ENCODE data around the gene FDX1.

The FDX1 gene

DNA sequence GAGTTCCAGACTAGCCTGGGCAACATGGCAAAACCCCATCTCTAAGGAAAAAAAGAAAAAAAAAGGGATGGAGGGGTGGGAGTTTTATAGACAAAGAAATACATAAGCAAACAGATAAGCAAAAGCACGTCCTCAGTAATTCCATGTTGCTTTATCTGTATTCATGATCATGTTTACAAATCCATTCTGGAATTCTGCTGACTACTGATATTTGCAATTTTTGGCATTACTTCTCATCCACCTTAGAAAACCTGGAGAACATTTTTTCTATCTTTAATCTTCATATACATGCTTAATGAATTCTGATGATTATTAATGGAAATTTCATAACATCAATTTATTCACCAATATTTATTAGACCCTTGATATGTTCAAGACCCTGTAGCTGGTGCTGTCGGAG lies 1.7 kb upstream of the FDX1 start:
- TF ChIP-seq, protein P1, sequence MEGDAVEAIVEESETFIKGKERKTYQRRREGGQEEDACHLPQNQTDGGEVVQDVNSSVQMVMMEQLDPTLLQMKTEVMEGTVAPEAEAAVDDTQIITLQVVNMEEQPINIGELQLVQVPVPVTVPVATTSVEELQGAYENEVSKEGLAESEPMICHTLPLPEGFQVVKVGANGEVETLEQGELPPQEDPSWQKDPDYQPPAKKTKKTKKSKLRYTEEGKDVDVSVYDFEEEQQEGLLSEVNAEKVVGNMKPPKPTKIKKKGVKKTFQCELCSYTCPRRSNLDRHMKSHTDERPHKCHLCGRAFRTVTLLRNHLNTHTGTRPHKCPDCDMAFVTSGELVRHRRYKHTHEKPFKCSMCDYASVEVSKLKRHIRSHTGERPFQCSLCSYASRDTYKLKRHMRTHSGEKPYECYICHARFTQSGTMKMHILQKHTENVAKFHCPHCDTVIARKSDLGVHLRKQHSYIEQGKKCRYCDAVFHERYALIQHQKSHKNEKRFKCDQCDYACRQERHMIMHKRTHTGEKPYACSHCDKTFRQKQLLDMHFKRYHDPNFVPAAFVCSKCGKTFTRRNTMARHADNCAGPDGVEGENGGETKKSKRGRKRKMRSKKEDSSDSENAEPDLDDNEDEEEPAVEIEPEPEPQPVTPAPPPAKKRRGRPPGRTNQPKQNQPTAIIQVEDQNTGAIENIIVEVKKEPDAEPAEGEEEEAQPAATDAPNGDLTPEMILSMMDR (conservative IDR thresholded peaks at IDR 0.05; ENCODE audit: control insufficient read depth, insufficient read depth, low read depth, low read length), result no peak

DNA sequence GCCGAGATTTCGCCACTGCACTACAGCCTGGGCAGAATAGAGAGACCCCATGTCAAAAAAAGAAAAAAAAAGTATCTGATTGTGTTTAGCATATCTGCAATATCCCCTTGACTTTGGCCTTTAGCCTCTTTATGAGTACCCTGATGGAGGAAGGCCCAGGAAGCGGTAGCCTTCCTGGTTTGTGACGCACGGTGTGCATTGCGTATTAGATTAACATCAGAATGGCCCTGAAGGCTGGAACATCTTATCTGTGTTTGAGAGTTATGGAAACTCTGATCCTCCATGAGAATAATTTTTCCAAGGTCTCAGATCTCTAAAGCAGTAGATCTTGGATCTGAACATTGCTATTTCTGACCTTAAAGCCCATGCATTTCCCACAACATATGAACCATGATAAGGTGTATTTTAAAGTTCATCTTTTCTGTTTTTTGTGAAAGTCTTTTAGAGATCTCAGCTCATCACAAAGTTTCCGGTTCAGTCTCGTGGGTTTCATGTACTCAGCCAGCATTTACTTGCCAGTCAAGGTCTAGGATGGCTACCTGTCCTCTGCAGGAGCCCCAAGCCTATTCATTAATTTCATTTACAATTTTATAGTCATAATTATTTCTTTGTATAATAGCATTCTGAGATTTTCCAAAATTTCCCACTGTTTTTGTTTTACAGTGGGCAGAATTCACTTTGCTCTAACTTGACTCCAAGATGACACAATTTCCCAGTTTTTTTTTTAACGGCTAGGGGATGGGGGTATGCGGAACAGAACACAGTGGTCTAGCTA lies 605 bp upstream of the FDX1 start:
- TF ChIP-seq, protein P1 (conservative IDR thresholded peaks at IDR 0.05; ENCODE audit: control insufficient read depth, insufficient read depth, low read depth, low read length), result no peak
- DNase-seq (ENCODE audit: low read depth), result no peak
- H3K4me3 ChIP-seq (ENCODE audit: control insufficient read depth, low read depth, low read length), result peak overlapping the region; percentile 97

More for the DNA sequence above, 1.7 kb upstream of the FDX1 start:
- no peak for DNase-seq (ENCODE audit: low read depth)
- H3K4me3 ChIP-seq (ENCODE audit: control insufficient read depth, low read depth, low read length), result no peak overlapping the region

DNA sequence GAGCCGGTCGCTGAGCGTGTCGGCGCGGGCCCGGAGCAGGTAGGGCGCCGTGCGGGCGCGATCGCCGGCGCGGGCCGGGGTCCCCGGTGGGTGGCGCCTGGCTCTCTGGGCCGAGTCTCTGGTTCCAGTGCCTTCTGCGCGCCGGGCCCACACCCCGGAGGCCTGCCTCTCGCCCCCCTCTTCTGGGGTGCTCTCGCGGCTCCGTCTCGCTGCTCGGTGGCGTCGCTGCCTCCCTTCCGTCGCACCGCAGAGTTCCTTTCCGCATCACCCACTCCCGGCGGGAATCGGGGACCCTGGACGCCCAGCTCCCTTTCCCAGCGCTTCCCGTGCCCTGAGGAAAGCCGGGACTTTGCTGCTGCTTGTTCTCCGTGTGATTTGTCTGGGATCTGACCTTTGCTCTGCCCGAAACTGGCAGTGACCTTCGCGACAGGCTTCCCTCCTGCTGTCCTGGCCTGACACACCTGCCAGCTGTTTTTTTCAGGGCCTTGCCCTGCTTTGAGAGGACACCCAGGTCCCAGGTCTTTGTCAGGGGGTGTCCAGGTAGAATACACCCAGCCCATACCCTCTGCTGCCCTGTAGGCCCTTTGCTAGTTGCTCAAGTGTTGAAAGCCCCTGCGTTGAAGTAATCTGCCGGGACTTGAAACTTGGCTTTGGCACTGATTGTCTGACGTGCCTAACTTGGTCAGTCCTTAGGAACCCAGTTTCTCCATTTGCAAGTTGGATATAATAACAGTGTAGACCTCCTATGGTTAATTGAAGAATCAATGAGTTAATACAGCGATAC lies 711 bp downstream of the FDX1 start:
- TF ChIP-seq, protein P1 (conservative IDR thresholded peaks at IDR 0.05; ENCODE audit: control insufficient read depth, insufficient read depth, low read depth, low read length), result no peak
- DNase-seq (ENCODE audit: low read depth), result peak; percentile 48

DNA sequence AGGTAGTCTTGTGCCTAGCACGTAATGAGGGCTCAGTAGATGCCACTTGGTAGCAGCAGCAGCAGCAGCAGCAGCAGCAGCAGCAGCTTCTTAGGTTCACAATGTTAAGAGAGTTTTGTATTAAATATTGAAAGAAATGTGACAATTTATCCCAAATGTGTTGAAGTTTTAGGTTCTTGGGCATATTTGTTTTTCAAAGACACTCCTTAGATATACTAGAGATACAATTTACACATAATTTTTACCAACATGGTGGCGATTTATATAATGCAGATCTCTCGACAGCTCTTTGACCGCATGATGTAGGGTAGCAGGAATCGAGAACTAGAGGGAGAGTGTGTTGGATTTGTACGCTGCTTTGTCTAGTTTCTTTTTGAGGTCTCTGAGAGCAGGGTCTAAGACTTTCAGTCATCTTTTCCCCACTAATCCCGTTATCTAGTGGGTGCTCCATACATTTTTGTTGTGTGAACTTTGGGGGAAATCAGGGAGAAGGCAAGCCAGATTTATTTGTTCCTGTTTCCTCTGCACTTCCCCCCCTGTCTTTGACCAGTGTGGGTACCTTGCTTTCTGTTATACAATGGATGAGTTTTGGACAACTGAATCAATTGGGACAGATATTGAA lies 1.4 kb downstream of the FDX1 start:
- H3K4me3 ChIP-seq (ENCODE audit: control insufficient read depth, low read depth, low read length), result peak overlapping the region; percentile 97
- DNase-seq (ENCODE audit: low read depth), result no peak
- TF ChIP-seq, protein P1 (conservative IDR thresholded peaks at IDR 0.05; ENCODE audit: control insufficient read depth, insufficient read depth, low read depth, low read length), result no peak

More for the DNA sequence above, 711 bp downstream of the FDX1 start:
- peak overlapping the region; percentile 97 for H3K4me3 ChIP-seq (ENCODE audit: control insufficient read depth, low read depth, low read length)

DNA sequence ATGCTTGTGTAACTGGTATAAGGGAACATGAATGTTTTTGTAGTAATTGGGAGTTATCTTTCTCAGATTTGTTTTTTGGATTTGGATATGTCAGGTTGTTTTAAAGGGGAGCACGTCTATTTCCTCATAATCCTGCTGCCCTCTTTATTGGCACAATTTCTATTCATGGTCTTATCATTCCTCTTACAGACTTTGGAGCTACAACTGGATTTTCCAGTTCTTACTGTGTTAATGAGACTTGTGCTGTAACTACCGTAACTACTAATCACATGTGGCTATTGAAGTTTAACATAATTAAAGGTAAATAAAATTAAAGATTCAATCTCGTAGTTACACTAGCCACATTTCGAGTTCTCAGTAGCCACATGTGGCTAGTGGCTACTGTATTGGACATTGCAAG lies 1.9 kb downstream of the FDX1 start:
- TF ChIP-seq, protein P1 (conservative IDR thresholded peaks at IDR 0.05; ENCODE audit: control insufficient read depth, insufficient read depth, low read depth, low read length), result no peak
- DNase-seq (ENCODE audit: low read depth), result no peak
- H3K4me3 ChIP-seq (ENCODE audit: control insufficient read depth, low read depth, low read length), result peak overlapping the region; percentile 97

DNA sequence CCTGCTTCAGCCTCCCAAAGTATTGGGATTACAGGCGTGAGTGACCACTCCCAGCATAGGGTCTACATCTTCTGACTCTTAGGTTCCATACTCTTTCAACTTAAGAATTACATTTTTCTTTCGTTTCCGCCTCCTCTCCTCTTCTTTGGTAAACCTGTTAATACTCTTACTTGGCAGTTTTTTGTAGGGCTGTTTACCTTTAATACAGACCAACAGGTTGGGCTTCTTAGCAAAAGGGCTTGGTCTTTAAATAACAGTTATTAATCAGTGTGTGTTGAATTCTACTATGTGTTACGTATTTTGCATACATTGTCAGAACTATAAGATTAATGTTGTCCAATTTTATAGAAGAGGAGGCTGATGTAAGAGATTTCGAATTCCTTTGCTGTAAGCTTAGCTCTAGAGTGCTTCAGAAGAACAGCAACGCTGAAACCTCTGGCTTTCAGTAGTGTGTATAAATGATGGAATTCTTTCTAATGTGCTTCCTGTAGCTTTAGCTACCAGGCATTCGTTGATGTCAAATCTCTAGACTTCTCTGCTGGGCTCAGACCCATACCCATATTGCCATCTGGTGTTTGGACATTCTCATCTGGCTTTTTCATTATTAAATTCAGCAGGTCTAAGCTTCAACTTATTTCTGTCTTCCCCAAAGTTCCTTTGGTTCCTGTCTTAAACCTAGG lies 3.1 kb downstream of the FDX1 start:
- no peak for DNase-seq (ENCODE audit: low read depth)
- TF ChIP-seq, protein P1 (conservative IDR thresholded peaks at IDR 0.05; ENCODE audit: control insufficient read depth, insufficient read depth, low read depth, low read length), result no peak
- no peak overlapping the region for H3K4me3 ChIP-seq (ENCODE audit: control insufficient read depth, low read depth, low read length)

All from fibroblast of mammary gland (primary cell).